GM23338 (cell line): ENCODE data around the gene POLR3E. TPM values are rescaled to one million over a fixed set of nuclear protein-coding genes. Genes with fewer than 3 reads are reported as not detected.
"Not testable (repeated sequence)": the region's sequence is repeated elsewhere in the genome, so short reads cannot be mapped to it uniquely, and the experiment has no call there.

Source experiments
- ATAC-seq: fragments of 200-7000 bp; cut with Tn5 transposase; 3 replicates; pipeline ENCODE4 v1.9.1; 2020
- DNase-seq: peaks from one replicate; pipeline ENCODE4 v3.0.0-alpha.2; 2015; ENCODE audit warnings: low spot score
- H2AFZ ChIP-seq: fragments of 200-600 bp; sonication (generic); 2 replicates; pipeline ENCODE4 v1.8.0; 2016; ENCODE audit warnings: antibody characterized with exemption, mild to moderate bottlenecking, moderate library complexity
- H3F3A ChIP-seq: fragments of 200-600 bp; sonication (generic); replicated peaks from 2 replicates; pipeline ENCODE4 v1.8.0; 2017; ENCODE audit warnings: antibody characterized with exemption, mixed run types, low read depth
- H3K27ac ChIP-seq: fragments of 200-600 bp; sonication (generic); 2 replicates; pipeline ENCODE4 v1.6.1; 2016; ENCODE audit warnings: low read depth
- H3K27me3 ChIP-seq: fragments of 200-600 bp; sonication (generic); 2 replicates; pipeline ENCODE4 v1.8.0; 2016; ENCODE audit warnings: mild to moderate bottlenecking, mixed run types, moderate library complexity; ENCODE audit not compliant: insufficient read depth
- H3K36me3 ChIP-seq: fragments of 200-600 bp; sonication (generic); 2 replicates; pipeline ENCODE4 v1.8.0; 2016; ENCODE audit warnings: mild to moderate bottlenecking; ENCODE audit not compliant: insufficient read depth
- H3K4me1 ChIP-seq: fragments of 200-600 bp; sonication (generic); 2 replicates; pipeline ENCODE4 v1.8.0; 2016; ENCODE audit warnings: mild to moderate bottlenecking, moderate library complexity; ENCODE audit not compliant: insufficient read depth
- H3K4me2 ChIP-seq: fragments of 200-600 bp; sonication (generic); 2 replicates; pipeline ENCODE4 v1.7.1; 2017; ENCODE audit warnings: mixed run types
- H3K4me3 ChIP-seq: fragments of 200-600 bp; sonication (generic); 2 replicates; pipeline ENCODE4 v1.6.1; 2016; ENCODE audit warnings: mixed run types
- H3K79me2 ChIP-seq: fragments of 200-600 bp; sonication (generic); replicated peaks from 2 replicates; pipeline ENCODE4 v1.8.0; 2017; ENCODE audit warnings: mild to moderate bottlenecking; ENCODE audit not compliant: insufficient read depth
- H3K9me2 ChIP-seq: fragments of 200-600 bp; sonication (generic); 2 replicates; pipeline ENCODE4 v1.8.0; 2017; ENCODE audit not compliant: insufficient read depth
- H4K20me1 ChIP-seq: fragments of 200-600 bp; sonication (generic); replicated peaks from 2 replicates; pipeline ENCODE4 v1.8.0; 2017; ENCODE audit warnings: mild to moderate bottlenecking; ENCODE audit not compliant: insufficient read depth
- H3K27ac Mint-ChIP-seq: 2 replicates; pipeline ENCODE4 v1.8.0; 2020; ENCODE audit warnings: inconsistent platforms, mild to moderate bottlenecking, moderate library complexity, mixed read lengths
- H3K27me3 Mint-ChIP-seq: 3 replicates; pipeline ENCODE4 v1.8.0; 2022; ENCODE audit warnings: low read depth, mild to moderate bottlenecking, moderate library complexity, mixed read lengths, inconsistent platforms; ENCODE audit not compliant: insufficient read depth, poor library complexity
- H3K36me3 Mint-ChIP-seq: 3 replicates; pipeline ENCODE4 v1.8.0; 2021; ENCODE audit warnings: low read depth, mild to moderate bottlenecking, inconsistent platforms, moderate library complexity, mixed read lengths
- H3K4me1 Mint-ChIP-seq: 3 replicates; pipeline ENCODE4 v1.8.0; 2020; ENCODE audit warnings: mild to moderate bottlenecking, inconsistent platforms, mixed read lengths
- H3K4me3 Mint-ChIP-seq: 3 replicates; pipeline ENCODE4 v1.8.0; 2021; ENCODE audit warnings: moderate library complexity, mild to moderate bottlenecking, inconsistent platforms, mixed read lengths
- H3K9me3 Mint-ChIP-seq: 3 replicates; pipeline ENCODE4 v1.8.0; 2020; ENCODE audit warnings: moderate library complexity, mild to moderate bottlenecking, inconsistent platforms, mixed read lengths
- CREB1 ChIP-seq: fragments of 250-450 bp; sonication (Bioruptor Pico); IDR thresholded peaks from 2 replicates; pipeline ENCODE4 v1.5.0; 2020; ENCODE audit warnings: low read depth, mild to moderate bottlenecking, moderate library complexity
- ETS1 ChIP-seq: IDR thresholded peaks from 2 replicates; pipeline ENCODE4 v1.6.1; 2016; ENCODE audit warnings: antibody characterized with exemption
- EZH2 ChIP-seq: fragments of 200-600 bp; sonication (generic); IDR thresholded peaks from one replicate; pipeline ENCODE4 v1.8.0; 2017; ENCODE audit warnings: antibody characterized with exemption, mild to moderate bottlenecking, low read depth; ENCODE audit not compliant: unreplicated experiment
- JUNB ChIP-seq: IDR thresholded peaks from one replicate; pipeline ENCODE4 v1.6.1; 2016; ENCODE audit warnings: antibody characterized with exemption; ENCODE audit not compliant: unreplicated experiment
- NANOG ChIP-seq: IDR thresholded peaks from 2 replicates; pipeline ENCODE4 v1.6.1; 2016; ENCODE audit warnings: antibody characterized with exemption, borderline replicate concordance
- REST ChIP-seq: IDR thresholded peaks from one replicate; pipeline ENCODE4 v1.6.1; 2018; ENCODE audit warnings: antibody characterized with exemption; ENCODE audit not compliant: unreplicated experiment
- STAT1 ChIP-seq: IDR thresholded peaks from one replicate; pipeline ENCODE4 v1.6.1; 2016; ENCODE audit warnings: antibody characterized with exemption; ENCODE audit not compliant: unreplicated experiment
- ZNF114 ChIP-seq: fragments of 250-450 bp; sonication (Bioruptor Pico); IDR thresholded peaks from 2 replicates; pipeline ENCODE4 v1.5.0; 2020; ENCODE audit warnings: mild to moderate bottlenecking, moderate library complexity
- ZNF331 ChIP-seq: fragments of 250-450 bp; sonication (Bioruptor Pico); IDR thresholded peaks from 2 replicates; pipeline ENCODE4 v1.5.0; 2020; ENCODE audit warnings: low read depth, mild to moderate bottlenecking, moderate library complexity
- ZNF462 ChIP-seq: fragments of 250-450 bp; sonication (Bioruptor Pico); IDR thresholded peaks from 2 replicates; pipeline ENCODE4 v1.5.0; 2020; ENCODE audit warnings: mild to moderate bottlenecking, moderate library complexity
- polyA plus RNA-seq: library from polyadenylated mRNA; unstranded; fragments of >200 nt; fragmentation: Nextera tagmentation; extraction: Ambion mirVana; gene quantifications from 2 replicates; pipeline ENCODE4 v1.2.1, GENCODE V29; 2016
- total RNA-seq: library from RNA; depleted of rRNA; stranded (reverse); fragments of >200 nt; shearing (Covaris generic); gene quantifications from 2 replicates; pipeline ENCODE4 v1.2.3, GENCODE V29; 2014

The POLR3E gene
- total and polyA plus RNA-seq, 2 experiments from 2014 or later: 62.7 to 141 TPM

- H3K4me3 ChIP-seq, H3K27ac ChIP-seq, ATAC-seq, H3K27ac Mint-ChIP-seq, H3K4me2 ChIP-seq, H3K27me3 Mint-ChIP-seq, H3K4me3 Mint-ChIP-seq, H3K27me3 ChIP-seq, DNase-seq, H3K9me3 Mint-ChIP-seq, H4K20me1 ChIP-seq, H3K9me2 ChIP-seq, H3F3A ChIP-seq, H2AFZ ChIP-seq: not testable (repeated sequence)
- peaks cover 33% of the 10 kb centered on the region for H3K36me3 ChIP-seq
- peaks cover 15% of the 10 kb centered on the region for H3K4me1 ChIP-seq
- peaks cover 68% of the 10 kb centered on the region for H3K36me3 Mint-ChIP-seq
- H3K4me1 Mint-ChIP-seq: peaks cover 17% of the 10 kb centered on the region
- peaks cover 48% of the 10 kb centered on the region for H3K79me2 ChIP-seq
Measured at GRCh38 chr16:22351017-22351416, 53.8 kb downstream of the POLR3E start.

- H3K4me1 Mint-ChIP-seq: peaks cover 17% of the 10 kb centered on the region
- DNase-seq: no peak
- Histone ChIP-seq H2AFZ (no peak overlapping the region), H3K27ac (peak overlapping the region; percentile 34; the same call in 1 of the 2 replicates), H3K4me1 (peaks cover 15% of the 10 kb centered on the region), H4K20me1 (peaks cover 6% of the 10 kb centered on the region), H3K4me3 (no peak overlapping the region), H3K27me3 (no peaks in the 10 kb centered on the region), H3K36me3 (peaks cover 29% of the 10 kb centered on the region), H3K9me2 (no peaks in the 10 kb centered on the region; the same call in 1 of the 2 replicates), H3K4me2 (no peak overlapping the region), H3F3A (no peaks in the 10 kb centered on the region), H3K79me2 (peaks cover 54% of the 10 kb centered on the region)
- peaks cover 1% of the 10 kb centered on the region for H3K27me3 Mint-ChIP-seq
- H3K27ac Mint-ChIP-seq: no peak overlapping the region
- H3K4me3 Mint-ChIP-seq: no peak overlapping the region
- peaks cover 59% of the 10 kb centered on the region for H3K36me3 Mint-ChIP-seq
- TF ChIP-seq STAT1: no peak
- no peak for TF ChIP-seq ZNF114 (CRISPR knock-in tag)
- no peak for TF ChIP-seq NANOG
- TF ChIP-seq ZNF331 (CRISPR knock-in tag): no peak
- no peak for TF ChIP-seq JUNB
- no peak for TF ChIP-seq ETS1
- no peak for TF ChIP-seq CREB1 (CRISPR knock-in tag)
- TF ChIP-seq ZNF462 (CRISPR knock-in tag): no peak
- TF ChIP-seq REST: no peak
- TF ChIP-seq EZH2: no peak
- H3K9me3 Mint-ChIP-seq: peaks cover 3% of the 10 kb centered on the region; the same call in 1 of the 3 replicates
- no peak for ATAC-seq
Measured at GRCh38 chr16:22352140-22352539, 54.9 kb downstream of the POLR3E start.
